GM18907 (cell line): ENCODE results near the gene CYGB.

Experiments
- ATAC-seq: cut with Tn5 transposase; IDR thresholded peaks from one replicate; pipeline ENCODE4 v1.9.1; 2021; ENCODE audit warnings: mild to moderate bottlenecking, moderate library complexity; ENCODE audit not compliant: unreplicated experiment

Gene CYGB

DNA sequence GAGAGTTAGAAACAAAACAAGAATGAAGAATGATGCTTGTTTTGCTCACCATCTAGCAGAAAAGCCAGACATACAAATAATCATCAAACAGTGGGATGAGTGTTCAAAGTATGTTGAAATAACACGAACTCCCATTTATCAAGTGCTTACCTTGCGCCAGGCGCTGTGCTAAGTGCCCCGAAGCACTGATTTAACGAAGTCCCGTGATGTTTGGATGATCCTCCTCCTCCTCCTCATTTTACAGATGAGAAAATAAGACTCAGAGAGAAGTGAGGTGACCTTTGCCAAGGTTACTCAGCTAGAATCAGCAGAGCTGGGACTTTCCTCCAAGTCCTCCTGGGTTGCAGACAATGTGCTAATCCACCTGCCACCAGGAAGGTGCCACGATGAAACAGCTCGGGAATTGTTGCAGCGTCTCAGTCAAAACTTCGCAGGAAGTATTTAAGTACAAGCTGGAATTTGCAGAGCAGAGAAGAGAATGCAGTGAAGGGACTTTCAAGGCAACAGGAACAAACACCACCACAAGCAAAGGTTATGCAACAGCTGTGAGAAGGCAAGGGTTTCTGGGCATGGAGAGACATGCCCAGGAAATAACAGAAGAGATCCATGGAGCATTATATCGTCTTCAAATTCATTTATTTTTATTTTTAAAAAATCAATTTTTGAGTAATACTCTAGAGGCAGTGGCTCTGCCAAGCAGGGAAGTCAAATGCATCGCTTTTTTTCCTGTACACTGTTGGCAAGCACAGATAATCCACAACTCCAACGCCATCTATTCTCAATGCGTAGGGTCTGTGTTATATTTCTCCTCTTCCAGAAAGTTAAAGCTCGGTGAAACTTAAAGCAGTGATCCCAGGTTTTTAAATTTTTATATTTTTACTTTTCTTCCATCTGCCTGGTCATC is 13.5 kb upstream of the CYGB start:
- no peak for ATAC-seq

DNA sequence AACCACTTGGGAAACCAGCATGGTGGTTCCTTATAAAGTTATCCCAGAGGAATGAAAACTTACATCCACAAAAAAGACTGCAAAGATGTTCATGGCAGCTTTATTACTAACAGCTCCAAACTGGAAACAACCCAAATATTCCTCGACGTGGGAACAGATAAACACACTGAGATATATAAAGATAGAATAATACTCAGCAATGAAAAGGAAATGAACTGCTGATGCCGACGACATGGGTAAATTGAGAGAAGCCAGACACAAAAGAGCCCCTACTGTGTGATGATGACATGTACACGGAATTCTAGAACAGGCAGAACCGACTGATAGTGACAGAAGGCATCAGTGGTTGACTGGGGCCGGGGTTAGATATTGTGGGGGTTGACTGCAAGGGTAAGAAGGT is 12.0 kb upstream of the CYGB start:
- ATAC-seq = no peak

DNA sequence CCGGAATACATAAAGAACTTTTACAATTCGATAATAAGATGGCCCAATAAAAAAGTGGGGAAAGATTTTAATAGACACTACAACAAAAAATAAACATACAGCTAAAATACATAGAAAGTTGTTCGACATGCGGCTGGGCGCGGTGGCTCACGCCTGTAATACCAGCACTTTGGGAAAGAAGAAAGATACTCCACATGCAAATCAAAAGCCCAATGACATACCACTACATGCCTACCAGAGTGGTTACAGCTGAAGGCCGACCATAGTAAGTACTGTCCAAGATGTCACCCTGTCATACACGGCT is 11.7 kb upstream of the CYGB start:
- no peak for ATAC-seq

DNA sequence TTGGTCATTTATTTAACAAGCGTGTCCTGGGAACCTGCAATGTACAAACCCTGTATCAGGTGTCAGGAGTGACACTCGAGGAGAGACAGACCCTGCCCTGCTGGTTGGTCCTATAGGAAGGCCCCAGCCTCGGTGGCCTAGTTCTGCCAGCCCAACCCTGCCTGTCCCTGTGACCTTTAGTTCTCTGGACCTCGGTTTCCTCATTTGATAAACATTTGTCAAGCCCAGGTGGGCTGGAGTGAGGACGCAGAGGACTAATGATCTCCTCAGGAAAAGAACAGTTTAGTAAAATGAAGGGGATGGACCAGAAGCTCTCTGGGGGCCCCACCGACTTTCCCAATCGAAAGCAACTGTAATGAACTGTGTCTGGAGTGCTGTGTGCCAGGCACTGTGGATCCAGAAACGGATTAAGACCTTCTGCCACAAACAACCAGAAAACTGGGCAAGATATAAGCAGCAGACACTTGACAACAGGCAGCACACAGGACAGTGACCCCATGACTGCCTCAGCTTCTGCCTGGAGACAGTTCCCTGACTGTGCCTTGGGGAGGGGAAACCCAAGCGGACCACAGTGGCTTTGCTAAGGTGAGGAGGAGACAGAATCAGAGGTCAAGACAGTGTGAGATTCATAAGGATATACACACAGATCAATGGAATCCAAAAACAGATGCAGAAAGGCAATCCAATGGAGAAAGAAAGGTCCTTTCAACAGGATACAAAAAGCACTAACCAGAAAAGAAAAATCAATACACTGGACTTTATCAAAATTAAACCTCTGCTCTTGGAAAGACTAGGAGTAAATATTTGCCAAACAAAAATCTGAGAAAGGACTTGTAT is 11.1 kb upstream of the CYGB start:
- ATAC-seq = no peak

DNA sequence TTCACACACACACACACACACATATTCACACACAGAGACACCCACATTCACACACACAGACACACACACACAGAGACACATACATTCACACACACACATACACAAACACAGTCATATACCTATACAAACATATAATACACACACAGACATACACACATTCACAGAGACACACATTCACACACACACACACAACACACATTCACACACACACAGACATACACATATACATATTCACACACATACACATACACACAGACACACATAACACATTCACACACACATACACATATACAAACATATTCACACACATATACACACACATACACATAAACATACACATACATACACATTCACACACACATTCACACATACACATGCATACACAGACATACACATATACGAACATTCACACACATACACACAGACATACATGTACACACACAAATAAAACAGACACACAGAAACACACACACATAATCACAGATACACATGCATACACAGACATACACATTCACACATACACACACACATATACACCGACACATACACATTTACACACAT is 10.2 kb upstream of the CYGB start:
- ATAC-seq = no peak

DNA sequence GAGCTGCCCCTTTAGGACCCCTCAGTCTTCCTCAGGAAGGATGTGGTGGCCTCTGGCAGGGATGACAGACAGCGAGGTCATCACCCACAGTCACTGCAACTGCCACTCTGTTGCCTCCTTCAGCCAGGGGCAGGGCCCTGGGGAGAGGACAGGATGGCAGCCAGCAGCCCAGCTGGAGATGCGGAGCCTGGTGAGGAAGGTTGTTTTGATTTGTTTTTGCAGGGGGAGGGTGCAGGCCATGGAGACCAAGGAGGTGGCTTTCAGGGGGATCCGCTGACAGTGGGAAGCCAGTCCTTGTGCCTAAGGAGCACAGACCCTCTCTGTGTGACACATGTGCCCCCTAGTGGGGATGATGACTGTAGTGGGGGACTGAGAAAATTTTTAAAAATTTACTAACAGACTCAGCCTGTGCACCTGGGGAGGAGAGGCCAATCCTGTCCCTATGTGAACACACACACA is 9.7 kb upstream of the CYGB start:
- ATAC-seq = no peak

DNA sequence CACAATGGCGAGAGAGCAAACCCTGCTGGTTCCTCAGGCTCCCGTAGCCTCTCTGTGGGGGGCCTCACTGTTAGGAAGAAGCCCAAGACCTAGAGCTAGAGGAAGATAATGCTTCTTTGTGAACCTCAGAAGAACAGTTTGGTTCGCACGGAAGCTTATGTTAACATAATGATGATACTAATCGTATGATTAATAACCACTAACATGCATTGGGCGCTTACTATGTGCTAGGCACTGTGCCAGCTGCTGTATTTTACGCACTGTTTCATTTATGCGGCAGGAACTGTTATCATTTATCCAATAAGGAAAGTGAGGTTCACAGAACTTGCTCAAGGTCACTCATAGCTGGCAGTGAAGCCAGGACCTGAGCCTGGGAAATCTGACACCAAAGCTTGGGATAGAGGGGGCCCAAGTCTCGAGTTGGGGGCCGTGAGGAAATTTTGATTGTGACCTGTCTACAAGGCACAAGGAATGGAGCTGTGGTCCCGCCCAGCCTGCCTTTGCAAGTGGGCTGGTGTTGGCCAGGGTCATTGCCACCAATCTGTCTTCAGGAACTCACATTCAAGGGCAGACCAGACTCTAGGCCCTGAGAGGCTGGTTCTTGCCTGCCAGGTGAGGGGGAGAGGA is 9.2 kb upstream of the CYGB start:
- ATAC-seq = no peak

DNA sequence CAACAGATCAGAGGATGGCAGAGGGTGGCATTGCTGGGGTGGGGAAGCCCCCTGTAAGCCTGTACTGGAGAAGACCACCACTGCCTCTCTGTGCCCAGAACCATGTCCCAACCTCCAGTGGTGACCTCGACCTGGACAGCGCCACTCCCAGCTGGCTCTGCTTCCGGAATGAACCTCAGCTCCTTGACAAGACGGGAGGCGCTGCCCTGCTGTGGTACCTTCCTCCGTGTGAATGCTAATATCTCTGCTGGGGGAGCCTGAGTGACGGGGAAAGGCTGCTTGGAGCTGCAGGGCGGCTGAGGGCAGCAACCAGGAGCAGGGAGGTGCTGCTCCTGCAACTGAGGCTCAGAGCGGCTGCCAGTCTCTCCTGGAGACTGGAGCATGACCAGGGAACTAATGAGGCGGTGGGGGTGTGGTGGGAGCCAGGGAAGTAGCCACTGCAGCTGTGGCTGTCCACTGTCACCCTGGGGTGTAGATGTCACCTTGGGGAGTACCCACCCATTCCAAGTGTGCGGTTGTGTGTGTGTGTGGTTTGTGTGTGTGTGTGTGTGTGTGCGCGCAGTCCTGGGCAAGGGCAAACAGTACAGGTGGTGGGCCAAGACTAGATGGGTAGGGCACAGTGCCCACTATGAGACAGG is 8.5 kb upstream of the CYGB start:
- no peak for ATAC-seq

DNA sequence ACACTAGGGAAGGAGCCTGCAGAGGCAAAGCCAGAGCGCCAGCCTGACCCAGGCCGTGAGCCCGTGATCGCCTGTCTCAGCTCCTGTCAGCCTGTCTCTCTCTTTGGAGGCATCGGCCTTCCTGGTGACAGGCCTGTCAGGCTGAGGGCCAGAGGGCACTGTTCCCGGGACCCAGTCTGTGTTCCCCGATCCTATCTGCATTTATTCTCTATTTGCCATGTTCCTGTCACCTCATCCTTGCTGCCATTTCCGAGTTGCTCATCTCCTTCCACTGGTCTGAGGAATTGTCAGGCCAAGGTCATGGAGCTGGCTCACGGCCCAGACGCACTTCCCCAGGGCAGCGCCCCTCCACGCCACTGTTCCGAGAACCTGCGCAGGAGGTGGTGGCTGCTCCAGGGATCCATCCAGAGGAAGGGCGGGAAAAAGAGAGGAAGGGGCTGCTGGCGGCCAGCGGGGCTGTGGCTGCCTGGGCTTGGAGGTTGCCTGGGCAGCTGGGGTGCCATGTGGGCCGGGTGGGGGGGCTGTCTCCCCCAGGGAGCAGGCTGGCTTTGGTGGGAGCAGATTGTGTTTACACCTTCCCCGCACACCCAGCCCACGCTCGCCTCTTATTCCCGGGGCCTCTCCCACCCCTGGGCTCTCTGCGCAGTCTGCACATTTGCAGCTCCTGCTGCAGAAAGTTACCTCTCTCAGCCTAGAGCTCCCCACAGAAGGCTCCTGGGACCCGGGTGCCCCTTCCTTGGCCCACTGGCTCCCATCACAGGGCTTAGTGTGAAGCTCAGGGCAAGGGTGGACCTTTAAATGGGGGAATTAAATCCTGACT is 7.2 kb upstream of the CYGB start:
- ATAC-seq = no peak

DNA sequence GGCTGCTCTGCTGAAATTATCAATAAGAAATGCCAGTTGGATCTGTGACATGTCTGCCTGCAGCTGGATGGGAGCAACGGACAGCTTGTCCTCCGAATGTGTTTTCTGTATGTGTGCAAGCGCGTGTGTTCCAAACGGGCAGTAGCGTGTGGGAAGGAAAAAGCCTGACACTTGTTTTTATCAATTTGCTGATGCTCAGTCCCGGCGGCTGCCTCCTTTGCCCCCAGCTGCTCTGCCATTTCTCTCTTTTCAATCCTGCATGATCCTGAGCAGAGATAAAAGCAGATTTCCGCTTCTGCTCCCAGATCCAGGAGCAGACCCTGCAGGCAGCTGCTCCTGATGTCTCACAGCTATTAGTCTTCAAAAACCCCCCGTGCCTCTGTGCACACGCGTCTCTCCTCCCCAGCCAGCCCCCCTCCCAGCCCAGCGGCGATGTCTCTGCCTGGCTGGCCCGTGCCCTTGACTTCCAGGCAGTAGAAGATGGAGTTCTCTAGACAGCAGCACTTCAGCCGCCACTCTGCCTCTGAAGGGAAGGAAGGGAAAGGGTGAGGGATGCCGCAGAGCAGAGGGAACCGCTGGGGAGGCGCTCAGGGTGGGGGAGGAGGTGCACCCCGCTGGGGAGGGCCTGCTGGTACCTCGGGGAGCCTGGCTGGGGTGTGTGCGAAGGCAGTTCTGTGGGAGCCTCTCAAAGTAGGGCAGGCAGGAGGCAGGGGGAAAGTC is 6.5 kb upstream of the CYGB start:
- no peak for ATAC-seq

DNA sequence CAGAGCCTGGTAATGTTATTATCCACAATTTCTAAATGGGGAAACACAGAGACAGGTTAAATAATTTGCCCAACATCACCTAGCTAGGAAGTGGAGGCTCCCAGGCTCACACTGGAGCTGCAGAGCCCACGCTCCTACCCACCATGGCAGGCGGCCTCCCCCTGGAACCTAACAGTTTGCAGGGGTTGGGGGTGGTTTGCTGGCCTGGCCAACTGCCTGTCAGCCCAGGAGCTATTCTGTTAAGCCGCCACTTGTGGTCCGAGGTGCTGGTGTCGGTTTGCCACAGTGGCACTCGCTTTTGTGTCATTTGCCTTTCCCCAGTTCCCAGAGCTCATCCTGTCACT is 5.9 kb upstream of the CYGB start:
- no peak for ATAC-seq

DNA sequence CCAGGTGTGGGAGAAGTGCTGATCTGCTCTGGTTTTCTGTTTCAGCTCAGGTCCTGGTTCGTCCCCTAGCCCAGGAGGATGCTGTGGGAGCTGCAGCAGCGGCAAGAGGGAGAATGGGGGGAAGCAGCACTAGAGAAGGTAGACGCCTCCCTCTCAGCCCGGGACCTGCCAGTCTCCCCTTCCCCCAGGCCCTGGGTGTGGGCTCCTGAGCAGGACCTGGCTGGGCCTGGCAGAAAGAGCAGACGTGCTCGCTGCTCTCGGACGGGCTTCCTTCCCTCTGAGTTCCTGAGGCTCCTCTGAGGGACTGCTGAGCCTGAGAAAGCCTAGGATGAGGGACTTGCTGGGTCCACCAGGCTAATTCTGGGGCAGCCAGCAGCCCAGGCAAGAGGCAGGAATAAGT is 5.5 kb upstream of the CYGB start:
- no peak for ATAC-seq

DNA sequence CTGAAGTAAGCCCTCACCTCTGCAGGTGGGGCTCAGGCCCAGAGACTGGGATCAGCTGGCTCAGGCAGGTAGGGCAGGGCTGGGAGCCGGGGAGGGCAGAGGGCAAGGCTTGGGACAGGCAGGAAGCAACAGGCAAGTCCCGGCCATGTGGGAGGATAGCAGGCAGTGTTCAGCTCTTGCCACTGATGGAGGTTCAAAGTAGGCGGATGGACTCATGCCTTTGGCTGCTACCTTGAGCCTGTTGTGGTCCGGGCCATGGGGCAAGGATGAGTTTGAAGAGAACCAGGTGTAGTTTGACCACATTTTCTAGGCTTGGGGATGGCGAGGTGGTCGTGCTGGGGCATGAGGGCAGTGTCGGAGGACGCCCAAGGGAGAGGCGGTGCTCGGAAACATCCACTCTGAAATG is 5.1 kb upstream of the CYGB start:
- ATAC-seq = no peak

DNA sequence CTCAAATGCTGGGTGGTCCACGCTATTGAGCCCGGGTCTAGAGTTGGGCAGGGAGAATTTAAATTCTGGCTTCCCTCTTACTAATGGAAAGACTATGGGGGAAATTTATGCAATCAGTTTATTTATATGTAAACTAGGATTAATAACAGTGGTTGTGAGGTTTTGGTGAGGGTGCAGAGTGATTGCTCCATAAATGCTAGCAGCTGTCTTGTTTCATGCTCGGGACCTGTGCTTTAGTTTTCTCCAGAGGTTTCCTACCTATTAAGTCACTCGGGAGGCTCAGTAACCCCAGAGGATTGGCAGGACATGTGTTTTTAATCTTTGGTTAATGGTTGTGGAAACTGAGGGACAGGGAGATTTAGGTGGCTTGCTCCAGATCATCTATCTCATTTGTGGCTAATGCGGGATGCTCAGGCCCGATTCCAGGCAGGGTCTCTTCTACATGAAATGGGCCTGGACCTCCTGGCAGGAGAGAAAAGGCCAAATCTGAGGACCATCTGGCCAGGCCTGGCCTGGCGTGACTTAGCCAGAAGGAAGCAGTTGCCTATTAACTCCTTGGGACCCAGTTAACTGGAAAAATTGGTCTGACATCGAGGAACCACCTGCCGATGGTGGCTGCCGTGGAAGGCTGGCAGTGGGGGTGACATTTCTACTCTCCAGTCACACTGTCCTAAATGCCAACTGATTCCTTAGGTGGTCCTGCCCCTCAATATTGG is 4.4 kb upstream of the CYGB start:
- ATAC-seq = no peak

DNA sequence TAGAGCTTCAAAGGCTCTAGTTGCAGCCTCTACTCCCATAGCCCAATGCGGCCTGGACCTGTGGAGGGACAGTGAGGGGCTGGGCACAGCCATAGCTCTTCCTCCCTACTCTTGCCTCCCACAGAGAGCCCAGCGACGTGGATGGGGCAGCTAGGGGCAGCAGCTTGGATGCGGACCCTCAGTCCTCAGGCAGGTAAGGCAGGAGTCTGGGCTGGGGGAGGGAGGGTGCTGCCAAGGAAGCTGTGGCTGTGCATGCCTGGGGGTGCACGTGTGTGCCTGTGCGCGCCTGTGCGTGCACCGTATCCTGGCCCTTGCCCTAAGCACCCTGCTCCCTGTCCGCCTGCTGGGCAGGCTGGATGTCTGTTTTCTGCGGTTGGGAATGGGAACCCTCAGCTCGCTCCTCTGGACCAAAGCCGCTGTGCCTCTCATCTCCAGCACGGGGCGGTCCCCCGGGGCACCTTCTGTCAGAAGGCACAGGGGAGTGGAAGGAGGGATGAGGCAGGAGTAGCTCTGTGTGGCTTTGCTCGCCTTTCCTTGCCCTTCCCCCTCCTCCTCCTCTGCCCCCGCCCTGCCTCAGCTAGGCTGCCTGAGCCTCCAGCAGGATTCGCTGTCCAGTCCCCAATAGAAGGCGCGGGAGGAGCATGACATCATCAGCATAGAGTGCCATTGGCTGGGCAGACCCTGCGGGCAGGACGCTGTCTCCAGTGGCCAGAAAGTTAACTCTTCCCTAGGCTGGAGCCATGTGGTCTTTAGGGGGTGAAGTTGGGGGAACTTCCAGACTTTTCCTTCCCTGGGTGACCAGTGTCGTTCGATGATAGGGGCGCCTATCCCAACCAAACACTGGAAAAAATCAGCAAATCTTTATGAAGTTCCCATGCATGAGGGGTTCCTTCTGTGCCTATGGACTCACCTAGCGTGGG is 3.1 kb upstream of the CYGB start:
- ATAC-seq = no peak

DNA sequence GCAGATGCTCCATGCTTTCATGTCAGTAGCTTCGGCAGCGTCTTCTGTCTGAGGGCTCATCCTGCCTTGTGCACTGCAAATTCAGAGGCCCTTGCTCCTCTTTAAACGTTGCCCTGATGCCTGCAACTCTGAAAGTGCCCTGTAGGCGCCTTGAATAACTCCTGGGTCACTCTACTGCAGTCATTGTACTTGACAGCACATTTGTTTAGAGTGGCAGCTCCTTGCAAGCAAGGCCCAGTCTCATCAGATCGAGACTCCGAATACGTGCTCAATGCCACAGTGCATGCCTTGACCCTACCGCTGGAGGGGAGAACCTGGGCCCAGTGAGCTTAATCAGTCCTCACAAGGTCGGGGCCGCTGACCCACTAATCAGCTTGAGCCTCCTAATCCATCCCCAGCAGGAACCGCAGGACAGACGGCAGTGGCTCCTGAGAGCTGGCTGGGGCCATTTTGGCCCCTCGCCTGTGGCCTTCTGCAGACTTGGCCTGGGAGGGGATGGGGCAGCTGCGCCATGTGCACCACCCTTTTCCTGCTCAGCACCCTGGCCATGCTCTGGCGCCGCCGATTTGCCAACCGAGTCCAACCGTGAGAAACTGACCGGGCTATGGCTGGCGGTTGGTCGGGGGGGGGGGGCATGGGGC is 2.2 kb upstream of the CYGB start, which contains the start of gene PRCD:
PRCD (plus strand) TSS at position 414 of the 641 bp plus-strand sequence; CDS start at position 512, 98 bp downstream.
- ATAC-seq = no peak

DNA sequence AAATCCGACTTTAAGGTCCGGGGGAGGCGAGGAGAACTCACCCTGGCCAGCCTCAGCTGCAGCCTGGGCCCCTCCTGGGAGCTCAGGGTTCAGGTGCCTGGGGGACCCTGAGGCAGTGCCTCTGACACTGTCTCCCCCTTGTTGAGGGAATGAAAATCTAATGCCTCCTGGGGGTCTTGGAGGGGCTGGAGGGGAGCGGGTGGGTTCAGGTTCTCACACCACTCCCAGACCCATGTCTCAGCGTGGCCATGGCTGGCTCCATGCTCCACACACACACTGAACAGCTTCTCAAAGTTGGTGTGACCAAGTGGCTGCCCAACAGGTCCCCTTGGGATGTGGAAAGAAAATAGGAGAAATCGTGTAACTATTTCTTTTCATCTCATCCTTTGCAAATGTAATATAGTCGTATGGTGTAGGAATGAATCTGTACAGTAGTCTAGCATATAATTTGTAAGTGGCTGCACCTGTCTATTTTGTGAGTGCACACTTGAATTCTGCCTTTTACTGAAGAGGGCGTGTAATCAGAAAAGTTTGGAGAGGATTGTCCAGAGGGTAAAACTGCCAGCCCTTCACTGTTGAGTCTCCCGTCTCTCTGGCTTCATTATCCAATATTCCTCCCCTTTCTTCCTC is 1.5 kb upstream of the CYGB start:
- ATAC-seq = no peak
